Right atrium auricular region (tissue), 2 donors: ENCODE data around the gene ZNF385B. TPM values are rescaled to one million over a fixed set of nuclear protein-coding genes. Genes with fewer than 3 reads are reported as not detected.

Experiments
- DNase-seq: peaks from one replicate; pipeline ENCODE4 v3.0.0-alpha.2; 2019; ENCODE audit warnings: low spot score
- H3K27ac ChIP-seq, 2 donors: fragments of 200-600 bp; sonication (generic); 1 replicate in 1 of 2; 2 replicates in 1 of 2; pipeline ENCODE4 v1.5.1; 2016 to 2019
- H3K27me3 ChIP-seq, 2 donors: fragments of 200-600 bp; sonication (generic); one replicate each; pipeline versions ENCODE4 v1.5.1 to v1.6.0; 2017 to 2019
- H3K36me3 ChIP-seq: fragments of 200-600 bp; sonication (generic); one replicate; pipeline ENCODE4 v1.5.1; 2016
- H3K4me1 ChIP-seq, 2 donors: fragments of 200-600 bp; sonication (generic); one replicate each; pipeline versions ENCODE4 v1.5.1 to v1.6.0; 2017 to 2019
- H3K4me3 ChIP-seq, 2 donors: fragments of 200-600 bp; sonication (generic); 1 replicate in 1 of 2; 2 replicates in 1 of 2; pipeline ENCODE4 v1.5.1; 2017 to 2019; ENCODE audit warnings: mild to moderate bottlenecking in 1 of 2, moderate library complexity in 1 of 2
- H3K9me3 ChIP-seq, 2 donors: fragments of 200-600 bp; sonication (generic); one replicate each; pipeline ENCODE4 v1.5.1; 2019
- CTCF ChIP-seq, 2 donors: fragments of 200-600 bp; sonication (generic); IDR thresholded peaks; one replicate each; pipeline ENCODE4 v1.5.1; 2019; ENCODE audit warnings: antibody characterized with exemption in 2 of 2
- total RNA-seq, 2 donors: library from RNA; depleted of rRNA; stranded (reverse); fragments of >200 nt; gene quantifications; one replicate each; pipeline ENCODE4 v1.1.0, GENCODE V29; 2016

Gene ZNF385B
- total RNA-seq, 2 donors from 2014 or later: 23.2 to 33.3 TPM

GRCh38 chr2:179758636-179759035, 102.8 kb downstream of the ZNF385B start:
- no peaks in the 10 kb centered on the region for H3K36me3 ChIP-seq
- H3K4me3 ChIP-seq: no peak overlapping the region
- no peak overlapping the region for H3K27ac ChIP-seq
- no peaks in the 10 kb centered on the region for H3K4me1 ChIP-seq
- DNase-seq: no peak
- H3K9me3 ChIP-seq: peaks cover 0 to 15% of the 10 kb centered on the region in 2 donors
- no peak for TF ChIP-seq CTCF (IDR thresholded peaks at IDR 0.05)
- no peaks in the 10 kb centered on the region for H3K27me3 ChIP-seq

GRCh38 chr2:179751163-179751809, 110.1 kb downstream of the ZNF385B start:
- no peak for DNase-seq
- Histone ChIP-seq H3K4me3 (no peak overlapping the region), H3K36me3 (no peaks in the 10 kb centered on the region), H3K9me3 (no peaks in the 10 kb centered on the region), H3K27me3 (no peaks in the 10 kb centered on the region), H3K4me1 (peaks cover 0 to 8% of the 10 kb centered on the region in 2 donors), H3K27ac (no peak overlapping the region)
- TF ChIP-seq CTCF (IDR thresholded peaks at IDR 0.05): peak; percentile 56 to 75

GRCh38 chr2:179749210-179749609, 112.2 kb downstream of the ZNF385B start:
- no peak for TF ChIP-seq CTCF (IDR thresholded peaks at IDR 0.05)
- H3K9me3 ChIP-seq: no peaks in the 10 kb centered on the region
- no peak for DNase-seq

GRCh38 chr2:179746981-179747380, 114.4 kb downstream of the ZNF385B start:
- H3K9me3 ChIP-seq: no peaks in the 10 kb centered on the region

More at GRCh38 chr2:179749210-179749609, 112.2 kb downstream of the ZNF385B start:
- Histone ChIP-seq H3K27ac (no peak overlapping the region), H3K4me1 (peaks cover 0 to 8% of the 10 kb centered on the region in 2 donors), H3K4me3 (no peak overlapping the region), H3K36me3 (no peaks in the 10 kb centered on the region), H3K27me3 (no peaks in the 10 kb centered on the region)

GRCh38 chr2:179745635-179746256, 115.7 kb downstream of the ZNF385B start:
- Histone ChIP-seq H3K36me3 (no peaks in the 10 kb centered on the region), H3K4me1 (peaks cover 0 to 8% of the 10 kb centered on the region in 2 donors), H3K4me3 (peak overlapping the region; percentile 27 to 34), H3K9me3 (no peaks in the 10 kb centered on the region), H3K27me3 (no peaks in the 10 kb centered on the region), H3K27ac (peak overlapping the region in 1 of 2 donors; percentile 34)
- DNase-seq: no peak
- TF ChIP-seq CTCF (IDR thresholded peaks at IDR 0.05): no peak

More at GRCh38 chr2:179746981-179747380, 114.4 kb downstream of the ZNF385B start:
- Histone ChIP-seq H3K36me3 (no peaks in the 10 kb centered on the region), H3K4me1 (peaks cover 0 to 8% of the 10 kb centered on the region in 2 donors), H3K27ac (no peak overlapping the region), H3K27me3 (no peaks in the 10 kb centered on the region), H3K4me3 (no peak overlapping the region)
- DNase-seq: no peak
- TF ChIP-seq CTCF (IDR thresholded peaks at IDR 0.05): no peak
